HG03045 (cell line): ENCODE results near the gene SSR2.

Experiments used
- ATAC-seq: cut with Tn5 transposase; IDR thresholded peaks from one replicate; pipeline ENCODE4 v1.9.1; 2021; ENCODE audit warnings: mild to moderate bottlenecking, moderate library complexity; ENCODE audit not compliant: unreplicated experiment

SSR2 gene

DNA sequence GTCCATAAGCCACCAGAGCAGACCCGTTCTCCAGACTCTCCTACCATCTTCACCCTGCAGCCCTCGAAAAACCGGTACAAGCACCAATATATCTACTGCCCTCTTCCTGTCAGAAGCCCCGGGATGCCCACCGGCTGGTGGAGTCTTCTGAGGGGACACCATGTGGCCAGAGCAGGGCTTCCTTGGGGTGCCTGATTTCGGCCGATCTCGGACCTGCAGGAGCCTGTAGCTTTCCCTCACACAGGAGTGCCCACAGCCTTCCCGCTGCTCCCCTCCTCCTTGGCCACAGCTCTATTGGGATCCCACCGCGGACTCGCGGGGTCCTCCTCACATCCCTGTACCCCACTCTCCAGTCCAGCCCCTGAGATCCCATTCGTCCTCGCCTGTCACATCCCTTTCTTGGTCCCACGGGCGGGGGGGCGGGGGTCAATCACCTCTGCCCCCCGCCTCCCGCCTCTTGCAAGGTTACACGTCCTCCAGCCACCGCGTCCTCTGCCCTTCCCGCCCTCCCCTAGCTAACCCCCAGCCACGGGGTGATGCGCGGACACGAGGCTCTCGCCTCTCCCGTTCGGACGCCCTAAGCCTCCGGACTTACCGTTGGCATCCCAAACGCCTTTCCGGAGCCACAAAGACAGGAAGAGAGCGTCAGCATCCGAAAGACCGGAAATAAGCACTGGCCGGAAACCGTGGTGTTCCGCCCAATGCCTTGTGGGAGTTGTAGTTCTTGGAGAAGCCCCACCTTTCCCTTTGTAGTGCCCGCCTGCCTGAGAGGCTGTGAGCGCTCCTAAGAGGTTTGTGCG is at the start of gene SSR2:
Gene SSR2 (minus strand): TSS at position 659 of the 800 bp plus-strand sequence. CDS start 784 bp downstream, outside the sequence.
- ATAC-seq, result peak; percentile 94

DNA sequence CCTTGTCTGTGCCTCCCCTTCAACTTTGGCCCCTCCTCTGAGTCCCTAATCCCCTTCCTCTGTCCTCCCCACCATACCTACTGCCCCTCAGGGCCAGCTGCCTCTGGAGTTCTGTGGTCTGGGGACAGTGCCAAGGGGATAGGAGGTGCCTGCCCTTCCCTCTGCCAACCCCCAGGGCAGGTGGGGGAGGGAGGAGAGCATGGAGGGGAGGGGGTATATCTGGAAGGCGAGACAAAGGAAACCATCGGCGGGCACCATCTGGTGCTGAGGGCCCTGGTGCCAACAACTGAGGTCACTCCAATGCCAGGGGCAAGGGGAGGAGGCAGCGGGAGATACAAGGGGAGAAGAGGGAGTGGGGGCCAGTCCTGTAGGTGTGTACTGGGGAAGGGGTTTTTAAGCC is 49.8 kb upstream of the SSR2 start:
- no peak for ATAC-seq

GRCh38 chr1:156069490-156070455 is 49.0 kb upstream of the SSR2 start:
- ATAC-seq, result no peak

GRCh38 chr1:156067262-156067661 is 46.5 kb upstream of the SSR2 start:
- ATAC-seq, result no peak

GRCh38 chr1:156065871-156066270 is 45.1 kb upstream of the SSR2 start:
- ATAC-seq, result no peak

DNA sequence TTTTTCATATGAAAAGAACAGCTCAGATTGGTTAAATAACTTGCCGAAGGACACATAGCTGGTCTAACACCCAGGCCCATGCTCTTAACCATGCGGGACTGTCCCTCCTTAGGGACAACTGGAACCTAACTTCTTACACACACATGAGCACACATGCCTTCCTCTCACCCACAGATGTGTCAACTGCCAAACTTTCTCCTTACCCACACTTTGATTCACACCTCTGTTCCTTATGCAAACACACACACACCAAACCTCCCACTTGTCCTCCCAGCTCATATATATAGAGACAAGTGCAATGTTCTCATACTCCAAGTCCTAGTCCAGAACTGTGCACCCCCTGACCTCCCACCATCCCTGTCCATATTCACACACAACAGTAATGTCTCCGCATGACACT is 44.5 kb upstream of the SSR2 start:
- ATAC-seq, result no peak

DNA sequence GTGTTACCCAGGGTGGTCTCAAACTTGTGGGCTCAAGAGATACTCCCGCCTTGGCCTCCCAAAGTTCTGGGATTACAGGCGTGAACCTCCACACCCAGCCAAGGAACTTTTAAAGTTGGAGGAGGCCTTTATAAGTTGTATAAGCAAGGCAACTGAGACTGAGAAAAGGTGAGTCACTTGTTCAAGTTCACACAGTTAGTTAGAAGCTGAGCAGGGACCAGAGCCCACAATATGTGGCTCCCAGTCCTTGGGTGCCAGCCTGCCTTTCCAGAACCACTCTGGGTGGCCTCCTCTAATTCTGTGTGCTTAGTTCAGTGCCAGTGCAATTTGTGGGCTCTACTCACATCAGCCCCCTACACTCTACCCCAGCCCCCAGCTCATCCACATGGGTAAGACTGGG is 43.9 kb upstream of the SSR2 start:
- ATAC-seq, result no peak

- no peak for ATAC-seq
Measured at GRCh38 chr1:156063997-156064285, 43.2 kb upstream of the SSR2 start.

- no peak for ATAC-seq
Measured at GRCh38 chr1:156062189-156062588, 41.4 kb upstream of the SSR2 start.

- ATAC-seq, result no peak
Measured at GRCh38 chr1:156060937-156061636, 40.3 kb upstream of the SSR2 start, which contains the start of gene RAB25. RAB25 (plus strand) TSS chr1:156061160; CDS start chr1:156061401, 241 bp downstream.

DNA sequence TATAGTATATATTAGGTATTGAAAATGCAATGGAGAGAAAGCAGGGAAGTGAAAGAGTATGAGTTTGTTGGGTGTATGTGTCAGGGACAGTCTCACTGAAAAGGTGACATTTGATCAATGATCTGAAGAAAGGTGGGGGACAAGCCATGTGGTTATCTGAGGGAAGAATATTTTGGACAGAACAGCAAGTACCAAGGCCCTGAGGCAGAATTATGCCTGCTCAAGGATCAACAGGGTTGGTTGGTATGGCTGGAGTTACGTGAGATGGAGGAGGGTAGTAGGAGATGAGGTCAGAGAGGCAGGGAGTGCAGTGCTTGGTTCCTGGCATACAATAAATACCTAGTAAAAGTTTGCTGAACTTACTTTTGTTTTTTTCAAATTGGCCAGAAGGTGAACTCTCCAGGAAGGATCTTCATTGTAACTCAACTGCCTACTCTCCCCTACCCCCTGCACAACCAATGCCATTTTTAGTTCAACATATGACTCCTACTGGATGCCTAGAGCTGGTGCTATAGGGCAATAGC is 35.6 kb upstream of the SSR2 start:
- ATAC-seq, result no peak

- ATAC-seq, result no peak
Measured at GRCh38 chr1:156055281-156056048, 34.7 kb upstream of the SSR2 start.

- ATAC-seq, result peak; percentile 75
Measured at GRCh38 chr1:156054500-156055280, 33.9 kb upstream of the SSR2 start, which contains the start of gene LAMTOR2. LAMTOR2 (plus strand) TSS chr1:156054782; CDS start chr1:156054890, 108 bp downstream.

DNA sequence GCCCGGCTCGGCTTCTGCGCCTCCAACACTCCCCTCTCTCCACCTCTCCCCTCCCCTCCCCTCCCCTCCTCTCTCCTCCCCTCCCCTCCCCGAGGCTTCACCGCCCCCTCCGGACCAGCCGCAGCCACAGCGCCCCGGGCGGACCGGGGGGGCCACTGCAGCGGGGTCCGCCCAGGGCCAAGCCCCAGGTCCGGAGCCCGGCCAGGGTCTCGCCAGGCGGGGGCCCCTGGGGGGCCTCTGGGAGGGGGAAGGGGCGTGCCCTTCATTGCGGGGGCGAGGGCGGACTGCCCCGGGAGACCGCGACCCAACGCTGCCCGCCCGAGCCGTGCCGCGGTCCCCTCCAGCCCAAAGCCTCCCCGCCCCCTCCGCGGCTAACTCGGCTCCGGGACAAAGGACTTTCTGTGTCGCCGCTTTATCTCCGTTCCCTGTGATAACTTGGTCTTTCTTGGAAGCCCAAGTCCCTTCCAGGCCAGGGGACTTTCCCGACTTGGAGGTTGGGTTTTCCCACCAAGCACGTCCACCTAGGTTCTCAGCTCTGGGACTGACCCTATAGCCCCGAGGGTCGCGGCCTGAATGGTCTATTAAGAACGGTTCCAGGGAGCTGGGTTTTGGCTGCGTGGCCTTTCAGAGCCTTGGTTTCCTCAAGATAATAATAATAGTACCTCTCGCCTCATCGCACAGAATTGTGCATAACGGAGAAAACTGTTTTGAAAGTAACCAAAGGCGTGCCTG is 33.2 kb upstream of the SSR2 start, which contains the start of gene UBQLN4:
Gene UBQLN4 (minus strand): TSS at position 31 of the 732 bp plus-strand sequence. CDS start 97 bp downstream, outside the sequence.
- ATAC-seq, result peak; percentile 62

- ATAC-seq, result no peak
Measured at GRCh38 chr1:156052862-156053767, 32.4 kb upstream of the SSR2 start.

DNA sequence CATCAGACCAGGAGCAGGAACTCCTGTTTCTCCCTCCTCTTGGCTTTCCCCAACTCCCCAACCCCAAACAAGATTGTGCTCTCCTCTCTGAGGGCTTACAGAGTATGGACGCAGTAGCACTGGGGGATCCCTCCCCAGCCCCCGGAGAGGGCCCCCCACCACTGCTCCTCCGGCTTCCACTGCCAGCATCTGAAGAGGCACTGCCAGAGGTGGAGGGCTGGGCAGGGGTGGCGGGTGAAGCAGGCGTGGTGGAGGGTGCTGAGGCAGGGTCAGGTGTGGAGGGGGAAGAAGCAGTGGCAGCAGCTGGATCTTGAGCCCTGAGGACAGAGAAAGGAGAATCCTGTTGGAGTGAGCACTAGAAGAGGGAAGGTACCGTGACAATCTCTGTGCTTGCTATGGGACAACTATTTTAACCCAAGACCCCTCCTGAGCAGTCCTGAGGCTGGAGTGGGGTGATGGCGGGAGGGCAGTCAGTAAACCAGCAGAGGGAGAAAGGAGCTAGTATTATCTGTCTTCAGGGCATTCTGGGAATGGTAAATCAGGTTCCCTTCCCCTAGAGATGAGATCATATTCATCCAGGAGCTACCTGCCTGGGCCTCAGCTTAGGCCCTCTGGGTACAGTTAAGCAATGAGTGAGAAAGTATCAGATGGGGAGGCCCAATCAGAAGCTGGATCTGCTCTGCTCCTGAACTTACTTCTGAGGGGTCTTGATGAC is 30.4 kb upstream of the SSR2 start:
- no peak for ATAC-seq

DNA sequence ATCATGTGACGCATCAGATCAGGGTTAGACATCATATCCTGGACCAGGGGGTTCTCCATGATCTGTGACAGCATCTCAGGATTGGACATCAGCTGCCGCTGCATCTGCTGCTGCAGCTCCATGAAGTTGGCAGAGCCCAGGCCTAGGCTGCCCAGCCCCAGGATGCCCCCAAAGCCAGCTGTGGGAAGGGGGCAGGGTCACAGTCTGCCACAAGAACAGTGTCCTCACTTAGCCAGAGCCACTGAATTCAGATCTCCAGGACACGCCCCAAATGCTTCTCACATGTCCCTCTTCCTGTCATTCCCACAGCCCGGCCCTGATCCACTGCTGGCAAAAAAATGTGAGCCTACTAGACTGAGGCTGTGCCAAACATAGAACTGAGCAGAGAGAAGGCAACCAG is 29.6 kb upstream of the SSR2 start:
- no peak for ATAC-seq
